Breast epithelium (tissue), 4 donors: ENCODE results near the gene MOGAT2. TPM values are rescaled to one million over a fixed set of nuclear protein-coding genes. Genes with fewer than 3 reads are reported as not detected.

ENCODE experiments used
- DNase-seq, 2 donors: peaks; one replicate each; pipeline ENCODE4 v3.0.0-alpha.2; 2019; ENCODE audit warnings: low spot score in 2 of 2
- H3K27ac ChIP-seq, 2 donors: fragments of 200-600 bp; sonication (generic) in 1 of 2; one replicate each; pipeline ENCODE4 v1.5.1; 2016 to 2019; ENCODE audit warnings: mild to moderate bottlenecking in 1 of 2
- H3K27me3 ChIP-seq, 2 donors: fragments of 200-600 bp; sonication (generic) in 1 of 2; one replicate each; pipeline versions ENCODE4 v1.5.1 to v1.6.0; 2017 to 2019; ENCODE audit warnings: control low read depth in 1 of 2, mild to moderate bottlenecking in 1 of 2
- H3K36me3 ChIP-seq: fragments of 200-600 bp; one replicate; pipeline ENCODE4 v1.5.1; 2019
- H3K4me1 ChIP-seq, 2 donors: fragments of 200-600 bp; sonication (generic); one replicate each; pipeline ENCODE4 v1.5.1; 2016 to 2019; ENCODE audit warnings: control low read depth in 1 of 2
- H3K4me3 ChIP-seq, 3 donors: fragments of 200-600 bp; sonication (generic); 1 replicate in 2 of 3; 2 replicates in 1 of 3; pipeline ENCODE4 v1.5.1; 2016 to 2019; ENCODE audit warnings: mild to moderate bottlenecking in 3 of 3, moderate library complexity in 2 of 3
- H3K9me3 ChIP-seq, 2 donors: fragments of 200-600 bp; sonication (generic) in 1 of 2; one replicate each; pipeline ENCODE4 v1.5.1; 2016 to 2019; ENCODE audit warnings: control low read depth in 1 of 2
- CTCF ChIP-seq, 3 donors: fragments of 450-650 bp; IDR thresholded peaks; one replicate each; pipeline ENCODE4 v1.5.1; 2016 to 2017; ENCODE audit warnings: antibody characterized with exemption in 3 of 3, mild to moderate bottlenecking in 3 of 3, moderate library complexity in 3 of 3
- POLR2A ChIP-seq: fragments of 450-650 bp; IDR thresholded peaks from one replicate; pipeline ENCODE4 v1.6.1; 2016; ENCODE audit warnings: antibody characterized with exemption, mild to moderate bottlenecking, moderate library complexity
- POLR2AphosphoS5 ChIP-seq, 3 donors: sonication (generic); formaldehyde crosslinking; IDR thresholded peaks; one replicate each; pipeline ENCODE4 v1.6.1; 2017; ENCODE audit warnings: antibody characterized with exemption in 3 of 3
- intact Hi-C: fragments of 100-400 bp; cut with DNase I; formaldehyde crosslinking; loops from one replicate; pipeline ENCODE4 v1.15.1; 2023; ENCODE audit warnings: low total_unique reads
- total RNA-seq, 3 donors: library from RNA; depleted of rRNA; stranded (reverse); fragments of >200 nt; gene quantifications; one replicate each; pipeline ENCODE4 v1.1.0, GENCODE V29; 2016

The MOGAT2 gene
- total RNA-seq, 3 donors from 2014 or later = 0.32 to 7.3 (median 1.3) TPM

- no peak overlapping the region for H3K27ac ChIP-seq
- H3K36me3 ChIP-seq = no peaks in the 10 kb centered on the region
- H3K9me3 ChIP-seq = no peaks in the 10 kb centered on the region
- DNase-seq = no peak
- TF ChIP-seq POLR2A = no peak
- no peak for TF ChIP-seq CTCF (IDR thresholded peaks at IDR 0.05)
- TF ChIP-seq POLR2AphosphoS5 (IDR thresholded peaks at IDR 0.05) = no peak
- peaks cover 0 to 4% of the 10 kb centered on the region in 2 donors for H3K4me1 ChIP-seq
- intact Hi-C loops = no loop called here
- H3K4me3 ChIP-seq = no peak overlapping the region
- H3K27me3 ChIP-seq = no peaks in the 10 kb centered on the region
Measured at GRCh38 chr11:75762885-75763284, 45.2 kb downstream of the MOGAT2 start.

GRCh38 chr11:75763846-75764245, 46.2 kb downstream of the MOGAT2 start:
- Histone ChIP-seq H3K36me3 (no peaks in the 10 kb centered on the region), H3K27ac (no peak overlapping the region), H3K4me3 (no peak overlapping the region), H3K4me1 (peaks cover 0 to 10% of the 10 kb centered on the region in 2 donors), H3K27me3 (no peaks in the 10 kb centered on the region), H3K9me3 (no peaks in the 10 kb centered on the region)
- TF ChIP-seq POLR2AphosphoS5 (IDR thresholded peaks at IDR 0.05) (no peak), POLR2A (no peak), CTCF (IDR thresholded peaks at IDR 0.05) (no peak)
- no peak for DNase-seq
- intact Hi-C loops = no loop called here

GRCh38 chr11:75765116-75765515, 47.5 kb downstream of the MOGAT2 start:
- H3K27me3 ChIP-seq = no peaks in the 10 kb centered on the region
- intact Hi-C loops = no loop called here
- no peak overlapping the region for H3K4me3 ChIP-seq
- H3K9me3 ChIP-seq = no peaks in the 10 kb centered on the region
- H3K27ac ChIP-seq = no peak overlapping the region
- TF ChIP-seq POLR2A (no peak), POLR2AphosphoS5 (IDR thresholded peaks at IDR 0.05) (no peak), CTCF (IDR thresholded peaks at IDR 0.05) (no peak)
- H3K36me3 ChIP-seq = no peaks in the 10 kb centered on the region
- H3K4me1 ChIP-seq = peaks cover 0 to 10% of the 10 kb centered on the region in 2 donors
- DNase-seq = no peak

GRCh38 chr11:75766443-75767227, 49.0 kb downstream of the MOGAT2 start:
- peaks cover 0 to 10% of the 10 kb centered on the region in 2 donors for H3K4me1 ChIP-seq
- intact Hi-C loops = no loop called here
- no peak for TF ChIP-seq POLR2AphosphoS5 (IDR thresholded peaks at IDR 0.05)
- TF ChIP-seq CTCF (IDR thresholded peaks at IDR 0.05) = no peak
- no peak for TF ChIP-seq POLR2A

GRCh38 chr11:75767228-75767572, 49.6 kb downstream of the MOGAT2 start:
- H3K9me3 ChIP-seq = no peaks in the 10 kb centered on the region
- no peak overlapping the region for H3K27ac ChIP-seq
- intact Hi-C loops = no loop called here
- DNase-seq = no peak
- TF ChIP-seq POLR2A (no peak), CTCF (IDR thresholded peaks at IDR 0.05) (no peak), POLR2AphosphoS5 (IDR thresholded peaks at IDR 0.05) (no peak)
- no peak overlapping the region for H3K4me3 ChIP-seq
- H3K36me3 ChIP-seq = no peaks in the 10 kb centered on the region
- peaks cover 0 to 10% of the 10 kb centered on the region in 2 donors for H3K4me1 ChIP-seq
- H3K27me3 ChIP-seq = no peaks in the 10 kb centered on the region

More at GRCh38 chr11:75766443-75767227, 49.0 kb downstream of the MOGAT2 start:
- no peaks in the 10 kb centered on the region for H3K27me3 ChIP-seq
- no peak overlapping the region for H3K27ac ChIP-seq
- no peaks in the 10 kb centered on the region for H3K36me3 ChIP-seq
- H3K9me3 ChIP-seq = no peaks in the 10 kb centered on the region
- no peak for DNase-seq
- no peak overlapping the region for H3K4me3 ChIP-seq
